NCI-H128 (cell line): ENCODE results near the gene PTOV1.
A peak's percentile ranks its signal among the peaks of the same experiment; 100 is the strongest.

Experiments
- DNase-seq: peaks from one replicate; lab custom pipeline; 2025; ENCODE audit not compliant: unreplicated experiment; lab: John Stamatoyannopoulos, UW

The PTOV1 gene

GRCh38 chr19:49873834-49874233 lies 22.9 kb downstream of the PTOV1 start:
- no peak for DNase-seq

GRCh38 chr19:49874503-49875157 lies 23.7 kb downstream of the PTOV1 start:
- DNase-seq: no peak

- DNase-seq: no peak
These were observed 24.2 kb downstream of the PTOV1 start for GRCh38 chr19:49875177-49875576.

GRCh38 chr19:49875857-49876421 lies 25.0 kb downstream of the PTOV1 start:
- peak; percentile 41 for DNase-seq

DNA sequence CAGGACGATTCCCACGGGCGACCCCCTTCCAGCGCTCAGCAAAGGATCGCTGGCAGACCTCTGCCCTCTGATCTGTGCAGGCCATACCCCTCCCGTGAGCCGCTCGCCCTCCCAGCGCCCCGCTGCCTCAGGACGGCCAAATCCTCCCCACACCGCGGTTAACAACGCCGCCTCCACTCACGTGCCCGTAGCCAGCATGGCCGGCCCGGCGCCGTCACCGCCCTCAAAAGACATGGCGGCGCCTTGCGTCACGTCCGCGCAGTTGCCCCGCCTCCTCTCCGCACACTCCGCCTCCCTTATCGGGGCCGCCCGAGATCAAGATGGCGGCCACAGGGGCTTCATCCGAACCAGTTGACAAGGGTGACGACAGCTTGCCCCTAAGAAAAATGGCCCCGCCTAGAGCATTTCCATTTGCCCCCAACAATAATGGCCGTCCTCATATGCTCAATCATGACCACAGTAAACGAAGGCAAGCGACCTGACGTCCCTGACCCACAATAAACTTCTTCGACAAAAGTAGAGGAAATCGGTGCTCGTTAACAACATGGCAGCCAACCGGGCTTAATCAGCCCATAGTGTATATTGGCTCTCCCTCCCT lies 25.6 kb downstream of the PTOV1 start:
- DNase-seq: peak; percentile 96

DNA sequence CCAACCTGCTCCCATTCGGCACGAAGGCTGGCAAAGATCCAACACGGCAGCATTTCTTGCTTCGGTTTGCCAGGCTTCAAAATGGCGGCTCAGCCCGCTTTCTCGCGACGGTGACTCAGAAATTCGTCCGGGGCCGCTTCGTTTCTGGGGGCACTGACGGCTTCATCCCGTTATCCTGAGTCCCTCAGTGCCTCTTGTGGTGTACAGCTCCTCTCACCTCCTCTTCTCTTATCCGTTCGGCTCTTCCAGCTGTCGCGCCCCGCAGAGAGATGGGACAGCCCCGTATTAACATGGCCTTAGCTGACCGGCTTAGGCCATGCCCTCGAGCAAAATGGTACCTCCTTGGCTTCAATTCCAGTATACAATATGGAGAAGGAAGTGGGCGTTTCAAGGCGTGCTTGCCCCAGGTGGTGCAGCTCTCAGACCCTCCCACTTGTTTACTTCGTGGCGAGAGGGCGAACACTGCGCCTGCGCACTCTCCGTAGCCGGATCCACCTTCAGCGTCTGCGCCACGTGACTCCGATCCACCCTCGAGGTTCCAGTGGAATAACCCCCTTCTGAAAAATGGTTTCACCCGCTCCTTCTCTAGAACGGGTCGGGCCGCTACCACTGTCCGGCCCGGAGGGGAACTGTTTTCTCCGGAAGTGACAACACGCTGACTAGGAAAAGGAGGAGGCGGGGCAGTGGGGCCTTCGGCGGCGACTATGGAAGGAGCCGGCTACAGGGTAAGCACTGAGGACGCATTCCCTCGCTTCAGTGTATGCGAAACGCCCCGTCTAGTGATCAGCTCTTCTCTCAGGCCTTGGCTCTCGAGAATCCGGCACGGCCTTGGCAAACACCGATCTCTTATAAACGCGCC lies 26.3 kb downstream of the PTOV1 start, which contains the start of the genes AKT1S1 and TBC1D17:
AKT1S1 (minus strand) TSS at position 336 of the 859 bp plus-strand sequence. CDS start 4,060 bp downstream, outside the sequence.
TBC1D17 (plus strand) TSS at position 683 of the 859 bp plus-strand sequence; CDS start at position 705, 22 bp downstream.
- DNase-seq: peak; percentile 99

GRCh38 chr19:49877879-49878743 lies 27.2 kb downstream of the PTOV1 start:
- peak; percentile 88 for DNase-seq

GRCh38 chr19:49878744-49879070 lies 27.7 kb downstream of the PTOV1 start:
- DNase-seq: no peak

DNA sequence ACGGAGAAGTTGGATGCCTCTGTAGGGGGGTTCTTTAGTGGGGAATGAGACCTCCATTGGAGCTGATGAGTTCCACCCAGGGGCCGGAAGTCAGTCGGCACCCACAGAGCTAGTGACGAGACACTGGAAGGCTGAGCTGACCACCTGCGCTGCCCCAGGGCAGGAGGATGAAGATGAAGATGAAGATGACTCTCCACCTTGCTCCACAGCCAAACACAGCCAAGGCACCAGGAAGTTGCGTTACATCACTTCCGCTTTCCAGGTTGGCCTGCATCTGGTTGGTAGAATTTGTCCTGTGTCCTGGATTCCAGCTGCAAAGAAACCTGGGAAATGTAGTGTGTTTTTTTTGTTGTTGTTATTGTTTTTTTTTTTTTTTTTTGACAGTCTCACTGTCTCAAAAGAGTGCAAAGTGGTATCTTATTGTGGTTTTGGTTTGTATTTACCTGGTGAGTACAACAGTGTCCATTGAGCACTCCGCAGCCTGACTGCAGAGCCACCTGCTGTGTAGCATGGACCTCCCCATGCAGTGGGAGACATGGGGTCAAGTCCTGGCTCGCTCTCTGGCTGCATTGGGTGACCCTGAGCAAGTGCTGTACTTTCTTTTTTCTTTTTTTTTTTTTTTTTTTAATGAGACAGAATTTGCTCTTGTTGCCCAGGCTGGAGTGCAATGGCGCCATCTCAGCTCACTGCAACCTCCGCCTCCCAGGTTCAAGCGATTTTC lies 28.4 kb downstream of the PTOV1 start:
- no peak for DNase-seq

DNA sequence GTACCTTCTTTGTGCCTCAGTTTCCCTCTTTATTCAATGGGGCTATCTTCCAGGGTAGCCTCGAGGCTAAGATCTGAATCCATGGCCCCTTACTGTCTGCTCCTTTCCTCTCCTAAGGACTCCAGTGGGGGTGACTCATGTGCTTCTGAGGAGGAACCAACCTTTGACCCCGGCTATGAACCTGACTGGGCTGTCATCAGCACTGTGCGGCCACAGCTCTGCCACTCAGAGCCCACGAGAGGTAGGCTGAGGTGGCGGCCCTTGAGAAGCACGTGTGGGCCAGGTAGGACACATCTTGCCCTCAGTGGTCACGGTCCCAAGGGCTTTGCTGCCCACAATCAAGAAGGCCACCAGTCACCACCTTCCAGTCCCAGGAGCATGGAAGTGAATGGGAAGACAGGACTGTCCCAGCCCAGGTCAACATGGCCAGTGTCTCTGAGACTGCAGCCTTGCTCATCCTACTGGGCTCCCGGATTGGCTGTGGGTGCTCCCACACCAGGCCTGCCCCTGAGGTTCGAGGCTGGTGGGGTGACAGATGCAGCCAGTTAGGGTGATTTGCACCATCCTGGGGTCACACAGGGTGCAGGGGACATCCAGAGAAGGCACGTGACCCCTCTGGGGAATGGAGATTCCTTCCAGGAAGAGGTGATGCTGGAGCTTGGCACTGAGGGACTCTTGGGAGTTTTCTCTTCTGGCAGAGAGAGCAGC lies 29.4 kb downstream of the PTOV1 start:
- no peak for DNase-seq

DNA sequence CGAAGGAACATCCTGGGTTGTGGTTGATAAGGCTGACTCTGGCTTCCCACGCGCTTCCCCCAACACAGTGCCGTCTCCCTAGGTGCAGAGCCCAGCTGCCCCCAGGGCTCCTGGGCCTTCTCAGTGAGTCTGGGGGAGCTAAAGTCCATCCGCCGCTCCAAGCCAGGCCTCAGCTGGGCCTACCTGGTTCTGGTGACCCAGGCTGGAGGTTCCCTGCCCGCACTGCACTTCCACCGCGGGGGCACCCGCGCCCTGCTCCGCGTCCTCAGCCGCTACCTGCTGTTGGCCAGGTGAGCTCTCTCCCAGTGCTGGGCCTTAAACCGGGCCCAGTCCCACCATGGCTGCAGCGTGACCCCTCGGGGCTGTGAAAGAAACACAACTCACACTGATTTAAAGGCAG lies 30.2 kb downstream of the PTOV1 start:
- DNase-seq: no peak

DNA sequence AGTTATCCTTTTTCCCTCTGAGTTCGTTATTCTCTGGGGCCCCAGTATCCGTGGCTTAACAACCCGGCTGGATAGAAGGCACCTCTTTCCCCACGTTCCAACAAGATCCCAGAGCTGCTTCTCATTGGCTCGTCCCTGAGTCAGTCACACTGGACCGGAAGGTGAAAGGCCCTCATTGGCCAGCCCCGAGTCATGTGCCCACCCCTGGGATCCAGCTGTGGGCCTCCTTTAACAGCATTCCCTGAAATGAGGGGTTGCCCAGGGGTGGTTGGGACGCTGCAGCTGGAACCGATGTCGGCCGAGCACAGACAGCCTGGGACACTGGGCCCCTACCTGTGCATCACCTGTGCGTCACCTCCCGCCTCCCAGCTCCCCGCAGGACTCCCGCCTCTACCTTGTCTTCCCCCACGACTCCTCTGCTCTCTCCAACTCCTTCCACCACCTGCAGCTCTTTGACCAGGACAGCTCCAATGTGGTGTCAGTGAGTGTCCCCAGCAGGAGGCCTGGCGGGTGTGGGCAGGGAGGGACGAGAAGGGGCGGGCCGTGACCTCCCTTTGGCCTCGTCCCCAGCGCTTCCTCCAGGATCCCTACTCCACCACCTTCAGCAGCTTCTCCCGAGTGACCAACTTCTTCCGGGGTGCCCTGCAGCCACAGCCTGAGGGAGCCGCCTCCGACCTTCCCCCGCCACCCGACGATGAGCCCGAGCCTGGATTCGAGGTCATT lies 30.9 kb downstream of the PTOV1 start:
- DNase-seq: no peak

DNA sequence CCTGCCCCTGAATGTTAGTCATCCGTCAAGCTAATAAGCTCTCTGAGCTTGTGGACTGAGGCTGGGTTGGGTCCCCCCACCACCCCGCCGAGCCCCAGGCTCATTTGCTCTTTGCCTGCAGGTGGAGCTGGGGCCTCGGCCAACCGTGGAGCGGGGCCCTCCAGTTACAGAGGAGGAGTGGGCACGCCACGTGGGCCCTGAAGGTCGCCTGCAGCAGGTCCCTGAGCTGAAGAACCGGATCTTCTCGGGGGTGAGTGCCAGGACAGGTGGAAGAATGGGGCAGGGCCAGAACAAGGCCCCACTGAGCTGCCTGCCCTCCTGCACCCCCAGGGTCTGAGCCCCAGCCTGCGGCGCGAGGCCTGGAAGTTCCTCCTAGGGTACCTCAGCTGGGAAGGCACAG lies 31.7 kb downstream of the PTOV1 start:
- DNase-seq: no peak

DNA sequence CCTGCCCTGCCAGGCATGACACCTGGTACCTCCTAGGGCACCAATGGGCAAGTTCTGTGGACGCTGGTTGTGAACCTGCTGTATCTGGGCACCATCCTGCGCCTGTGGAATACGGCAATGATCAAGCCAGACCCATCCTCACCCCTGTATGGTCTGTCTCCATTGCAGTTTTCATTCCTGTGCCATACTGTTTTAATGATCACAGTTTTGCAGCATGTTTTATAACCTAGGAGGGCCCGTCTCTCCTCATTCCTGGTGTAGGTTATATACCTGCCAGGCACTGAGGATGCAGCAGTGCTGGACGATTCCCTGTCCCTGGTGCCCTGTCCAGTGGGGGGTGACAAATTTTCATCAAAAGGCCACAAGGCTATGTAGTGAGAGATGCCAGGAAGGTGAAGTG lies 32.1 kb downstream of the PTOV1 start:
- DNase-seq: no peak

- DNase-seq: no peak
These were observed 33.1 kb downstream of the PTOV1 start for GRCh38 chr19:49884109-49884508.

DNA sequence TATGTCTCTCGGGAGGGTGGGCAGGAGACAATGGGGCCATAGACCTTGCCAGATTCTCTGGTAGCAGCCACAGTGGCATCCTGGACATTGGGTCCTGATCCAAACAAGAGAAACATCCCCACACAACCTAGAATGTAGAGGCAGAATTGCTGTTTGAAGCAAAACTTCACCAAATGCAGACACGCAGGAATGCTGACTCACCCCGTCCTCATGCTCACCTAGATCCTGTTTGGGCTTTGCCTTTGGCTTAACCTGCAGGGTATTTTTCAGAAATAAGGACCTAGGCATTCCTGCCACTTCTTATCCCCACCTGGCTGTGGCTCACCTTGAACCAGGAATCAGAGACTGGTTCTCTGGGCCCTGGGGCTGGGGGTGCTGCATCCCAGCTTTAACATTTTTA lies 33.8 kb downstream of the PTOV1 start:
- DNase-seq: no peak

- DNase-seq: no peak
These were observed 36.2 kb downstream of the PTOV1 start for GRCh38 chr19:49887037-49887664.
